Osteoblast (primary cell): ENCODE results near the gene BAIAP2L1. TPM values are rescaled to one million over a fixed set of nuclear protein-coding genes. Genes with fewer than 3 reads are reported as not detected.

Source experiments
- DNase-seq: peaks from one replicate; pipeline ENCODE4 v3.0.0; 2011; ENCODE audit warnings: low spot score, mixed read lengths; ENCODE audit not compliant: insufficient read length; ENCODE audit errors: missing footprints
- H2AFZ ChIP-seq: 2 replicates; pipeline ENCODE4 v1.6.0; 2011; ENCODE audit warnings: mild to moderate bottlenecking, low read length
- H3K27ac ChIP-seq: 2 replicates; pipeline ENCODE4 v1.5.1; 2011; ENCODE audit warnings: mild to moderate bottlenecking, low read depth, low read length, moderate library complexity
- H3K27me3 ChIP-seq: 2 replicates; pipeline ENCODE4 v1.6.0; 2012; ENCODE audit warnings: mild to moderate bottlenecking, control low read depth, inconsistent platforms, low read length, moderate library complexity; ENCODE audit not compliant: insufficient read depth
- H3K36me3 ChIP-seq: 2 replicates; pipeline ENCODE4 v1.5.1; 2011; ENCODE audit warnings: mild to moderate bottlenecking, low read length, control low read depth, moderate library complexity; ENCODE audit not compliant: insufficient read depth
- H3K4me1 ChIP-seq: 2 replicates; pipeline ENCODE4 v1.5.1; 2011; ENCODE audit warnings: mild to moderate bottlenecking, low read length, control low read depth, moderate library complexity; ENCODE audit not compliant: insufficient read depth
- H3K4me2 ChIP-seq: 2 replicates; pipeline ENCODE4 v1.6.0; 2011; ENCODE audit warnings: mild to moderate bottlenecking, low read length; ENCODE audit not compliant: insufficient read depth
- H3K4me3 ChIP-seq: fragments of 200-600 bp; sonication (generic); 3 replicates; pipeline ENCODE4 v1.5.1; 2012; ENCODE audit warnings: mild to moderate bottlenecking, low read length, inconsistent platforms; ENCODE audit not compliant: insufficient read depth
- H3K79me2 ChIP-seq: 2 replicates; pipeline ENCODE4 v1.6.0; 2012; ENCODE audit warnings: mild to moderate bottlenecking, low read length, control low read depth, inconsistent platforms; ENCODE audit not compliant: insufficient read depth
- H3K9me3 ChIP-seq: 2 replicates; pipeline ENCODE4 v1.5.1; 2011; ENCODE audit warnings: low read depth, low read length, control low read depth
- H4K20me1 ChIP-seq: 2 replicates; pipeline ENCODE4 v1.6.0; 2012; ENCODE audit warnings: mild to moderate bottlenecking, low read length, control low read depth; ENCODE audit not compliant: insufficient read depth
- total RNA-seq: library from RNA; depleted of rRNA; stranded (reverse); fragments of >200 nt; gene quantifications from 2 replicates; pipeline ENCODE4 v1.2.3, GENCODE V29; 2012
- TF ChIP-seq, protein P1 (sequence below): IDR thresholded peaks from 2 replicates; pipeline ENCODE4 v1.5.1; 2011; ENCODE audit warnings: mild to moderate bottlenecking, low read depth, low read length, moderate library complexity; ENCODE audit errors: extremely low read depth

Gene BAIAP2L1
- total RNA-seq, 1 donor: 10.5 TPM

DNA sequence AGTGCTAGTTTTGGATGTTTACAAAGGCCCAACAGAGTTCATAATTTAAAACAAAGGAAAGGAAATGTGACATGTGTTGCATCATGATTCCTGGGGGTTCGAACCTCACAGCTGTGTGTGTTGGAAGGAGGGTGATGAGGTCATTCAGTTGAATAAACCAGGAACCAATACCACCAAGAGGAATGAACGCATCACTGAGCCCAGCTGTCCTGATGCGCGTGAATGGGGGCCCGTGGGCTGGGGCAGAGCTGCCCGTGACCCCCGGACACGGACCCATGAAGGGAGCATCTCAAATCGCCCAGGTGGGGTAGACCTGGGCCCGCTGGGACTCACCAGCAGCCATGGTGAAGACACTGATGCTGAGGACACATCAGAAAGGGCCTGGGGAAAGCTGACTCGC, 86.4 kb downstream of the BAIAP2L1 start:
- TF ChIP-seq, protein P1, sequence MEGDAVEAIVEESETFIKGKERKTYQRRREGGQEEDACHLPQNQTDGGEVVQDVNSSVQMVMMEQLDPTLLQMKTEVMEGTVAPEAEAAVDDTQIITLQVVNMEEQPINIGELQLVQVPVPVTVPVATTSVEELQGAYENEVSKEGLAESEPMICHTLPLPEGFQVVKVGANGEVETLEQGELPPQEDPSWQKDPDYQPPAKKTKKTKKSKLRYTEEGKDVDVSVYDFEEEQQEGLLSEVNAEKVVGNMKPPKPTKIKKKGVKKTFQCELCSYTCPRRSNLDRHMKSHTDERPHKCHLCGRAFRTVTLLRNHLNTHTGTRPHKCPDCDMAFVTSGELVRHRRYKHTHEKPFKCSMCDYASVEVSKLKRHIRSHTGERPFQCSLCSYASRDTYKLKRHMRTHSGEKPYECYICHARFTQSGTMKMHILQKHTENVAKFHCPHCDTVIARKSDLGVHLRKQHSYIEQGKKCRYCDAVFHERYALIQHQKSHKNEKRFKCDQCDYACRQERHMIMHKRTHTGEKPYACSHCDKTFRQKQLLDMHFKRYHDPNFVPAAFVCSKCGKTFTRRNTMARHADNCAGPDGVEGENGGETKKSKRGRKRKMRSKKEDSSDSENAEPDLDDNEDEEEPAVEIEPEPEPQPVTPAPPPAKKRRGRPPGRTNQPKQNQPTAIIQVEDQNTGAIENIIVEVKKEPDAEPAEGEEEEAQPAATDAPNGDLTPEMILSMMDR: no peak
- Histone ChIP-seq H4K20me1 (no peaks in the 10 kb centered on the region), H3K79me2 (no peaks in the 10 kb centered on the region), H3K4me3 (no peak overlapping the region), H3K4me2 (no peak overlapping the region), H2AFZ (no peak overlapping the region), H3K9me3 (no peaks in the 10 kb centered on the region), H3K36me3 (peaks cover 4% of the 10 kb centered on the region), H3K27ac (no peak overlapping the region), H3K27me3 (no peaks in the 10 kb centered on the region), H3K4me1 (no peaks in the 10 kb centered on the region)
- DNase-seq: peak; percentile 46

DNA sequence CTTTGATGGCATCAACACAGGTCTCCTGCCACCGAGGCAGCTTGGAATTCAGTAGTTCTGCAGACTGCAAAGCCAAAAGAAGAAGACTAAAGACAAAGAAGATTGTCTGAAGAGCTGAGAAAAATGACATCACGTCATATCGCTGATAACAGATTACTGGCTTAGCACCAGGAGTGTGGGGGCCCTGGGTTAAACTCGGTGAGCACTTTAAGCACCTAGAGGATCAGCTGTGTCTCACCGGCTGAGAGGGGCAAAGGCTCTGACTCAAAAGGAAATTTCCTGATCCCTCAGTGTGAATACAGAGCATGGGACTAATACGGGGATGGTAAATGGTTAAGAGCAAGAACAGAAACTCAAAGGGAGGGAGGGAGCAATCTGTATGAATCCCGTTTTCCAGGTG, 88.7 kb downstream of the BAIAP2L1 start:
- Histone ChIP-seq H4K20me1 (no peaks in the 10 kb centered on the region), H3K79me2 (no peaks in the 10 kb centered on the region), H3K27ac (no peak overlapping the region), H3K4me1 (no peaks in the 10 kb centered on the region), H3K9me3 (no peaks in the 10 kb centered on the region), H3K27me3 (no peaks in the 10 kb centered on the region), H3K4me2 (no peak overlapping the region), H3K4me3 (no peak overlapping the region), H2AFZ (no peak overlapping the region), H3K36me3 (peaks cover 16% of the 10 kb centered on the region)
- peak; percentile 14 for DNase-seq
- TF ChIP-seq, protein P1: no peak

DNA sequence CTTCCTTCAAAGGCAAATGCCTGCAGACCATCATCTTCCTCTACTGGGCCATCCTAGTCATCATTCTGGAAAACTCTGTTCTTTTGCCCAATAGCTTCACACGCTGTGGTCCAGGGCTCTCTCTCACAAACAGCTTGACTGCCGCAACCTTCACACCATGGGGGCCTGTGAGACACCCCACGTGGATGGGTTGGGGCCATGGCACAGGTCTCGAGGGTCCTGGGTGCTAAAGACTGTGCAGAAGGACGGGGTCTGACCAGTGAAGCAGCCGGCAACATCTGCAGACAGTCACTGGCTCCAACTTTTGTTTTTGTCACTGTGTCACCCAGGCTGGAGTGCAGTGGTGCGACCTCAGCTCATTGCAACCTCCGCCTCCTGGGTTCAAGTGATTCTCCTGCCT, 91.3 kb downstream of the BAIAP2L1 start:
- peak; percentile 44 for DNase-seq
- H2AFZ ChIP-seq: no peak overlapping the region

DNA sequence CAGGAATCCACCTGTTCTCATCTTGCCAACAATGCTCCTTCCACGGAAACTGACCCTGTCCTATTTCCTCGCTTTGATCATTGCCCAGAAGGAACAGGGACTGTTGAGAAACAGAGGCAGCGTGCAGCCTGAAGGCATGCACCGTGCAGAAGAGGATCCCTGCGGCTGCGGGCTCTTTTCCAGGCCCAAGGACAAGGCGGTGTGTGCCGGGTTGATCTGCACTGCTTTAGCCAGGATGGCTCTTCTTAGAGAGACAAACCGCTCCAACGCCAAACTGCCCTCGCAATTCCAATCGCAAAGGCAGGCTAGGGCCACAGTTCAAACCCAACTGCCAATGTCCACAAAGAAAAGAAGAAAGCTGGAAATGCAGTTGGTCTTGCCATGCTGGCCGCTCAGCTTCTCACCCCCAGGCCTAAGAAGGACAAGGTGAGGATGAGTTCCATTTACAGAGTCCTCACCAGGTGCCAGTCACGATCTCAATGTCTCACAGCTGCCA, 92.9 kb downstream of the BAIAP2L1 start:
- peak; percentile 48 for DNase-seq
- Histone ChIP-seq H3K4me2 (no peak overlapping the region), H4K20me1 (no peaks in the 10 kb centered on the region), H2AFZ (no peak overlapping the region), H3K4me3 (no peak overlapping the region), H3K27me3 (no peaks in the 10 kb centered on the region), H3K27ac (no peak overlapping the region), H3K4me1 (no peaks in the 10 kb centered on the region), H3K9me3 (no peaks in the 10 kb centered on the region), H3K79me2 (no peaks in the 10 kb centered on the region), H3K36me3 (peaks cover 17% of the 10 kb centered on the region)
- TF ChIP-seq, protein P1: no peak

More for the DNA sequence above, 91.3 kb downstream of the BAIAP2L1 start:
- Histone ChIP-seq H3K79me2 (no peaks in the 10 kb centered on the region), H3K36me3 (peaks cover 17% of the 10 kb centered on the region), H3K27ac (no peak overlapping the region), H3K4me2 (no peak overlapping the region), H3K4me3 (no peak overlapping the region), H4K20me1 (no peaks in the 10 kb centered on the region), H3K27me3 (no peaks in the 10 kb centered on the region), H3K9me3 (no peaks in the 10 kb centered on the region), H3K4me1 (no peaks in the 10 kb centered on the region)
- TF ChIP-seq, protein P1: no peak
